ENCODE results near the gene OR9Q2. TPM values are rescaled to one million over a fixed set of nuclear protein-coding genes. Genes with fewer than 3 reads are reported as not detected.

OR9Q2 gene
- total and polyA plus RNA-seq, 2 of the 8 experiments (the other 6 are each of a cell fraction or from before 2014, with no cell fraction given), result not detected

DNA sequence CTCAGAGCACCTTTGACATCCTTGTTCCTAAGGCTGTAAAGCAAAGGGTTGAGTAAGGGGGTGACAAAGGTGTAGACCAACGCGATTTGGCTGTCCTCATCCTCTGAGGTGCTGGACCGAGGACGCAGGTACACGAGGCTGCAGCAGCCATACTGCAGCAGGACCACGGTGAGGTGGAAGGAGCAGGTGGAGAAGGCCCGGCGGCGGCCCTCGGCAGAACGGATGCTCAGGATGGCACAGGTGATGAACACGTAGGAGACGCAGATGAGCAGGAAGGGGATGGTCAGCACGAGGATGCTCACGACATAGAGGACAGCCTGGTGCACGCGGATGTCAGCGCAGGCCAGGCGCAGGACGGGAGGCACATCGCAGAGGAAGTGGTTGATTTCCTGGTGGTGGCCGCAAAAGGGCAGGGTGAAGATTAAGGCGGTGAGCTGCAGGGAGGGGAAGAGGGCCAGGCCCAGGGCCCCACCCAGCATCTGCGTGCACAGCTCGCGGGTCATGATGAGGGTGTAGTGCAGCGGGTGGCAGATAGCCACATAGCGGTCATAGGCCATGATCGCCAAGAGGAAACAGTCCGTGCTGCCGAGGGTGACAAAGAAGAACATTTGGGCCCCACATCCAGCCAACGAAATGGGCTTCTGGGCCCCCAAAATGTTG is 39.2 kb downstream of the OR9Q2 start:
- Histone ChIP-seq H3K23ac (ENCODE audit: insufficient read length) (no peak overlapping the region), H3K9me3 (ENCODE audit: insufficient read depth in 2 of 2, low read depth in 1 of 2, low read length in 1 of 2) (peaks cover 0 to 17% of the 10 kb centered on the region in 2 experiments; a peak in 2 of 4 replicates), H2AFZ (ENCODE audit: low read length) (no peak overlapping the region), H2BK5ac (ENCODE audit: low read depth, low read length) (no peak overlapping the region; the same call in 1 of the 2 replicates), H3K4ac (replicated peaks; ENCODE audit: insufficient read length, low read depth, low read length) (no peak overlapping the region), H2BK120ac (replicated peaks; ENCODE audit: low read depth, low read length) (no peak overlapping the region), H4K20me1 (replicated peaks in 1 of 2; ENCODE audit: control insufficient read depth in 1 of 2, insufficient read depth in 2 of 2, low read length in 2 of 2) (no peaks in the 10 kb centered on the region), H3K9ac (replicated peaks in 1 of 4; ENCODE audit: extremely low read depth in 1 of 4, low read depth in 3 of 4, low read length in 3 of 4) (no peak overlapping the region), H3K4me1 (replicated peaks in 1 of 4; ENCODE audit: control insufficient read depth in 3 of 4, insufficient read depth in 4 of 4, low read length in 3 of 4) (no peaks in the 10 kb centered on the region), H4K5ac (ENCODE audit: insufficient read length, low read depth, low read length) (no peak overlapping the region), H3K4me3 (ENCODE audit: extremely low read depth in 1 of 4, insufficient read depth in 2 of 4, low read depth in 3 of 4, low read length in 4 of 4) (no peak overlapping the region), H3K27me3 (replicated peaks in 1 of 4; ENCODE audit: control insufficient read depth in 3 of 4, extremely low read depth in 1 of 4, insufficient read depth in 3 of 4, low read length in 3 of 4) (no peaks in the 10 kb centered on the region), H4K8ac (ENCODE audit: extremely low read depth, insufficient read depth, low read length) (no peak overlapping the region), H2AK5ac (ENCODE audit: low read depth, low read length) (no peak overlapping the region), H2BK15ac (ENCODE audit: low read length) (no peak overlapping the region; the same call in 1 of the 2 replicates), H3K18ac (ENCODE audit: extremely low read depth, low read length) (no peak overlapping the region), H3K14ac (ENCODE audit: insufficient read length) (no peak overlapping the region), H3K27ac (ENCODE audit: low read depth, low read length) (no peak overlapping the region), H4K91ac (replicated peaks; ENCODE audit: insufficient read length, low read length) (no peak overlapping the region), H3K4me2 (ENCODE audit: insufficient read depth in 1 of 2, low read depth in 2 of 2, low read length in 2 of 2) (no peak overlapping the region), H3K79me1 (ENCODE audit: low read depth, low read length) (no peaks in the 10 kb centered on the region), H3K79me2 (ENCODE audit: control insufficient read depth in 1 of 2, insufficient read depth in 2 of 2, low read length in 2 of 2) (no peaks in the 10 kb centered on the region), H3K56ac (replicated peaks; ENCODE audit: insufficient read length, low read depth, low read length) (no peak overlapping the region), H2BK12ac (ENCODE audit: low read depth, low read length) (no peak overlapping the region), H3K23me2 (ENCODE audit: low read depth, low read length) (no peaks in the 10 kb centered on the region), H3K36me3 (ENCODE audit: control insufficient read depth in 2 of 4, insufficient read depth in 4 of 4, low read length in 3 of 4) (no peaks in the 10 kb centered on the region), H2BK20ac (ENCODE audit: low read length) (no peak overlapping the region)
- WGBS, 2 experiments (ENCODE audit: extremely low coverage in 1 of 2, insufficient coverage in 1 of 2, insufficient read length in 1 of 2, insufficient replicate concordance in 2 of 2, low coverage in 1 of 2, low lambda C conversion rate in 2 of 2, missing lambda C conversion rate in 1 of 2), result 89% methylated on average over 31 of the region's 32 CpGs; no CpG with 5 or more reads in 1 of the 2 experiments
- DNase-seq (ENCODE audit: low read depth in 1 of 2, low spot score in 2 of 2) (no peak), FAIRE-seq (no peak)
- ChIA-PET POLR2A (ENCODE audit: partially characterized antibody) (no interaction called here), CTCF (ENCODE audit: partially characterized antibody) (no interaction called here)
- TF ChIP-seq NRF1 (IDR thresholded peaks at IDR 0.05; ENCODE audit: low read depth, low read length) (no peak), RAD21 (IDR thresholded peaks at IDR 0.05 in 1 of 2, conservative IDR thresholded peaks at IDR 0.05 in 1 of 2; ENCODE audit: low read depth in 2 of 2, low read length in 2 of 2) (no peak), CBX5 (IDR thresholded peaks at IDR 0.05; ENCODE audit: low read depth, low read length) (no peak), TBP (IDR thresholded peaks at IDR 0.05; ENCODE audit: low read depth, low read length) (no peak), POLR2A (IDR thresholded peaks at IDR 0.05; ENCODE audit: control extremely low read depth in 1 of 2, low read depth in 2 of 2, low read length in 2 of 2) (no peak), RFX5 (IDR thresholded peaks at IDR 0.05; ENCODE audit: borderline replicate concordance, low read depth, low read length) (no peak), JUN (IDR thresholded peaks at IDR 0.05; ENCODE audit: low read depth, low read length) (no peak), SAP30 (IDR thresholded peaks at IDR 0.05; ENCODE audit: insufficient read depth, insufficient replicate concordance, low read length) (no peak), RBBP5 (IDR thresholded peaks at IDR 0.05; ENCODE audit: borderline replicate concordance, low read depth, low read length) (no peak), SIN3A (conservative IDR thresholded peaks at IDR 0.05 in 1 of 2, IDR thresholded peaks at IDR 0.05 in 1 of 2; ENCODE audit: low read depth in 1 of 2, low read length in 2 of 2) (no peak), CREB1 (IDR thresholded peaks at IDR 0.05) (no peak), ZNF274 (IDR thresholded peaks at IDR 0.05; ENCODE audit: borderline replicate concordance, extremely low read depth, low read length) (no peak)
- TF ChIP-seq, protein P1, sequence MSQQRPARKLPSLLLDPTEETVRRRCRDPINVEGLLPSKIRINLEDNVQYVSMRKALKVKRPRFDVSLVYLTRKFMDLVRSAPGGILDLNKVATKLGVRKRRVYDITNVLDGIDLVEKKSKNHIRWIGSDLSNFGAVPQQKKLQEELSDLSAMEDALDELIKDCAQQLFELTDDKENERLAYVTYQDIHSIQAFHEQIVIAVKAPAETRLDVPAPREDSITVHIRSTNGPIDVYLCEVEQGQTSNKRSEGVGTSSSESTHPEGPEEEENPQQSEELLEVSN (IDR thresholded peaks at IDR 0.05), result no peak
